Lower leg skin (tissue), 3 donors: ENCODE measurements around the gene HAUS2.

Experiments used
- POLR2A ChIP-seq, 2 donors: fragments of 450-650 bp; IDR thresholded peaks; one replicate each; pipeline ENCODE4 v1.6.1; 2016 to 2017; ENCODE audit warnings: antibody characterized with exemption in 2 of 2, mild to moderate bottlenecking in 1 of 2, moderate library complexity in 1 of 2
- TF ChIP-seq, protein P1 (sequence below), 3 donors: fragments of 450-650 bp; IDR thresholded peaks; one replicate each; pipeline ENCODE4 v1.5.1; 2016; ENCODE audit warnings: antibody characterized with exemption in 3 of 3, mild to moderate bottlenecking in 3 of 3, moderate library complexity in 2 of 3

DNA sequence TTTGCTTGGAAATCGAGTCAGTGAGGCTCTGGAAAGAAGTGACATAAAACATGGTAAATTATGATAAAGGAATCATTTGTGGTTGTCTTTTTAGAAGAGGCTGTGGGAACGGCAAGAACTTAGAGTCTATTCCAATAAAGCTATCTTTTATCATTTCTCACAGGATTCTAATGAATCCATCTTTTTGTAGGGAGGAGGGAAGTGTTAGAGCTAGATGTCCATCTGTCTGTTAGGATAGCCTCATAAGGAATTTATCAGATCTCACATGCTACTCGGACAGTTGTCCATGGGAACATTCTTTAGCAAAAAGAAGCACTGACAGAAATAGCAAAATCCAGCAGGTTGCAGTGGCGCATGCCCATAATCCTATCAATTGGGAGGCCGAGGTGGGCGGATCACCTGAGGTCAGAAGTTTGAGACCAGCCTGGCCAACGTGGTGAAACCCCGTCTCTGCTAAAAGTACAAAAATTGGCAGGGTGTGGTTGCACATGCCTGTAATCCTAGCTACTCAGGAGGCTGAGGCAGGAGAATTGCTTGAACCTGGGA lies 63.8 kb downstream of the HAUS2 start:
- TF ChIP-seq, protein P1, sequence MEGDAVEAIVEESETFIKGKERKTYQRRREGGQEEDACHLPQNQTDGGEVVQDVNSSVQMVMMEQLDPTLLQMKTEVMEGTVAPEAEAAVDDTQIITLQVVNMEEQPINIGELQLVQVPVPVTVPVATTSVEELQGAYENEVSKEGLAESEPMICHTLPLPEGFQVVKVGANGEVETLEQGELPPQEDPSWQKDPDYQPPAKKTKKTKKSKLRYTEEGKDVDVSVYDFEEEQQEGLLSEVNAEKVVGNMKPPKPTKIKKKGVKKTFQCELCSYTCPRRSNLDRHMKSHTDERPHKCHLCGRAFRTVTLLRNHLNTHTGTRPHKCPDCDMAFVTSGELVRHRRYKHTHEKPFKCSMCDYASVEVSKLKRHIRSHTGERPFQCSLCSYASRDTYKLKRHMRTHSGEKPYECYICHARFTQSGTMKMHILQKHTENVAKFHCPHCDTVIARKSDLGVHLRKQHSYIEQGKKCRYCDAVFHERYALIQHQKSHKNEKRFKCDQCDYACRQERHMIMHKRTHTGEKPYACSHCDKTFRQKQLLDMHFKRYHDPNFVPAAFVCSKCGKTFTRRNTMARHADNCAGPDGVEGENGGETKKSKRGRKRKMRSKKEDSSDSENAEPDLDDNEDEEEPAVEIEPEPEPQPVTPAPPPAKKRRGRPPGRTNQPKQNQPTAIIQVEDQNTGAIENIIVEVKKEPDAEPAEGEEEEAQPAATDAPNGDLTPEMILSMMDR (IDR thresholded peaks at IDR 0.05), result no peak
- no peak for TF ChIP-seq POLR2A (IDR thresholded peaks at IDR 0.05)
